Measurements from ENCODE around the gene TADA2B. TPM values are rescaled to one million over a fixed set of nuclear protein-coding genes. Genes with fewer than 3 reads are reported as not detected.

Gene TADA2B
- total and polyA plus RNA-seq, 2 donors (not counting 1 experiment from before 2014, with no cell fraction given): 13.6 to 38.5 TPM

DNA sequence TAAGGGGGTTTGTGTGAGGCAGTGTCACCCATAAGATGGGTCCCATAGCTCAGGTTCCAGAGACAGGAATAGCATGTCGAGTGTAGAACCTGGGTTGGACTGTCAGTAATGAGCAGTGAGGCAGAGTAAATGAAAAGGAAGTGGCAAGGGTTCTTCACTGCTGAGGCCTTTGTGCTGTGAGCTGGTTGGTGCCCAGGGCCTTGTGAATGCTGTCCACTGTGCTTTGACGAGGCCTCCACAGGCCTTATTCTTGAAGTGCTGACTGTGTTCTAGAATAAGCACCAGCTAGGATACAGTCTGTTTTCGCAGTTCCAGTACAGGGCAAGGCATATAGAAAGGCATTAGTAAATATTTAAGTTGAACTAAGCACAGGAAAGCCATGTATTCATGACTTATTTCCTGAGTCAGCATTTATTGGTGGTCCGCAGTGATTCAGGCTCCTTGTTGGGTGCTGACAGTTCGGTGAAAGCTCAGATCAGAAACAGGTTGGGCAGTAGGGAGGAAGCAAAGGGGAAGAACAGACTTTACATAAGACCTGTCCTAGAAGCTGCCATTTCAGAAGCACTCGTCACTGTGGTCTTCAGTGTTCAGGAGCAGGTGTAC lies 25.6 kb upstream of the TADA2B start:
- Histone ChIP-seq H3K79me2 (ENCODE audit: control insufficient read depth, insufficient read depth, low read length) (peaks cover 49% of the 10 kb centered on the region), H3K27me3 (replicated peaks in 1 of 4; ENCODE audit: control extremely low read depth in 1 of 4, control insufficient read depth in 3 of 4, insufficient read depth in 4 of 4, low read length in 3 of 4) (no peaks in the 10 kb centered on the region), H3K9me3 (ENCODE audit: control extremely low read depth in 1 of 3, control insufficient read depth in 2 of 3, insufficient read depth in 1 of 3, low read length in 2 of 3) (no peaks in the 10 kb centered on the region), H3K27ac (ENCODE audit: low read length in 2 of 2) (no peak overlapping the region), H3K36me3 (replicated peaks in 1 of 2; ENCODE audit: control extremely low read depth in 1 of 2, control insufficient read depth in 1 of 2, extremely low read depth in 1 of 2, insufficient read depth in 2 of 2, low read length in 1 of 2) (peaks cover 1 to 61% of the 10 kb centered on the region in 2 experiments), H3K9ac (ENCODE audit: low read length) (no peak overlapping the region), H2AFZ (ENCODE audit: insufficient read depth, low read depth, low read length, poor library complexity, severe bottlenecking) (no peak overlapping the region), H3K4me2 (replicated peaks; ENCODE audit: low read depth, low read length, poor library complexity, severe bottlenecking) (no peak overlapping the region), H3K4me3 (ENCODE audit: control extremely low read depth in 1 of 5, extremely low read depth in 1 of 5, insufficient read depth in 1 of 5, low read depth in 2 of 5, low read length in 4 of 5) (no peak overlapping the region), H3K4me1 (ENCODE audit: control insufficient read depth in 2 of 2, insufficient read depth in 2 of 2, low read length in 2 of 2) (peaks cover 13 to 18% of the 10 kb centered on the region in 2 donors), H4K20me1 (ENCODE audit: control insufficient read depth, insufficient read depth, low read length, poor library complexity, severe bottlenecking) (peaks cover 28% of the 10 kb centered on the region)
- no peak for DNase-seq
- CTCF ChIA-PET: interaction anchor here (1.3 to 2.1 kb wide), 2 partner anchors 13 to 53 kb away, joined by 3 to 6 read pairs; no protein-coding TSS in a partner anchor
- Mint-ChIP-seq H3K27ac (no peak overlapping the region), H3K9me3 (ENCODE audit: insufficient read depth) (peaks cover 2% of the 10 kb centered on the region), H3K4me3 (no peak overlapping the region), H3K4me1 (peaks cover 23% of the 10 kb centered on the region), H3K27me3 (no peaks in the 10 kb centered on the region)
- WGBS (ENCODE audit: insufficient coverage): 97% methylated on average over 6 of the region's 6 CpGs
- no peak for ATAC-seq (ENCODE audit: low read depth)
- POLR2A ChIA-PET: interaction anchor here (0.5 to 0.6 kb wide), 2 partner anchors 18 to 23 kb away, joined by 3 to 8 read pairs; no protein-coding TSS in a partner anchor
- TF ChIP-seq, protein P1, sequence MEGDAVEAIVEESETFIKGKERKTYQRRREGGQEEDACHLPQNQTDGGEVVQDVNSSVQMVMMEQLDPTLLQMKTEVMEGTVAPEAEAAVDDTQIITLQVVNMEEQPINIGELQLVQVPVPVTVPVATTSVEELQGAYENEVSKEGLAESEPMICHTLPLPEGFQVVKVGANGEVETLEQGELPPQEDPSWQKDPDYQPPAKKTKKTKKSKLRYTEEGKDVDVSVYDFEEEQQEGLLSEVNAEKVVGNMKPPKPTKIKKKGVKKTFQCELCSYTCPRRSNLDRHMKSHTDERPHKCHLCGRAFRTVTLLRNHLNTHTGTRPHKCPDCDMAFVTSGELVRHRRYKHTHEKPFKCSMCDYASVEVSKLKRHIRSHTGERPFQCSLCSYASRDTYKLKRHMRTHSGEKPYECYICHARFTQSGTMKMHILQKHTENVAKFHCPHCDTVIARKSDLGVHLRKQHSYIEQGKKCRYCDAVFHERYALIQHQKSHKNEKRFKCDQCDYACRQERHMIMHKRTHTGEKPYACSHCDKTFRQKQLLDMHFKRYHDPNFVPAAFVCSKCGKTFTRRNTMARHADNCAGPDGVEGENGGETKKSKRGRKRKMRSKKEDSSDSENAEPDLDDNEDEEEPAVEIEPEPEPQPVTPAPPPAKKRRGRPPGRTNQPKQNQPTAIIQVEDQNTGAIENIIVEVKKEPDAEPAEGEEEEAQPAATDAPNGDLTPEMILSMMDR (IDR thresholded peaks at IDR 0.05): no peak
- no peak for TF ChIP-seq EZH2 (IDR thresholded peaks at IDR 0.05; ENCODE audit: borderline replicate concordance, insufficient read depth, low read depth, low read length, poor library complexity, severe bottlenecking)
- intact Hi-C loops (cut with micrococcal nuclease): no loop called here

DNA sequence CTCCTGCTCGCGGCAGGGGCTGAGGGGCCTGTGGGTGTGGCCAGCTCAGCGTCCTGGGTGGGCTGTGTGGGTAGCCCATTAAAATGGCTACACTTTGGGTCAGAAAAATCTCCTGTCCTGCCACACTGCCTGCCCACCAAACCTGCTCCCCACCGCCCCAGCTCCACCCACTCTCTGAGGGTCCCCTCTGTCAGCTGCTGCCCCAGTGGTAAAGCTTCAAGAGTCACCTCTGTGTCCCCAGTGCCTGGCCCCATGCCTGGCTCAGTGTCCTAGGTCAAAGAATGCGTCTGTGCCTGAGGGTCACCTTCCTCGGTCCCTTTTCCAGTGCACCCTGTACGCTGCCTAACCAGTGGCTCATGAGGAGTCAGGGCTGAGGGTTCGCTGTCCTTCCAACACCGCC lies 24.9 kb upstream of the TADA2B start:
- no peaks in the 10 kb centered on the region for H3K27me3 ChIP-seq (replicated peaks in 1 of 4; ENCODE audit: control extremely low read depth in 1 of 4, control insufficient read depth in 3 of 4, insufficient read depth in 4 of 4, low read length in 3 of 4)
- H3K9ac ChIP-seq (ENCODE audit: low read length): no peak overlapping the region
- no peak overlapping the region for H3K27ac Mint-ChIP-seq
- DNase-seq (no peak), ATAC-seq (ENCODE audit: low read depth) (no peak)
- H3K9me3 ChIP-seq (ENCODE audit: control extremely low read depth in 1 of 3, control insufficient read depth in 2 of 3, insufficient read depth in 1 of 3, low read length in 2 of 3): no peaks in the 10 kb centered on the region
- no peak overlapping the region for H3K4me3 ChIP-seq (ENCODE audit: control extremely low read depth in 1 of 5, extremely low read depth in 1 of 5, insufficient read depth in 1 of 5, low read depth in 2 of 5, low read length in 4 of 5)
- H3K4me2 ChIP-seq (replicated peaks; ENCODE audit: low read depth, low read length, poor library complexity, severe bottlenecking): no peak overlapping the region
- peaks cover 19% of the 10 kb centered on the region for H3K4me1 Mint-ChIP-seq
- 95% methylated on average over 6 of the region's 9 CpGs for WGBS (ENCODE audit: insufficient coverage)
- no peak overlapping the region for H2AFZ ChIP-seq (ENCODE audit: insufficient read depth, low read depth, low read length, poor library complexity, severe bottlenecking)
- peaks cover 28% of the 10 kb centered on the region for H4K20me1 ChIP-seq (ENCODE audit: control insufficient read depth, insufficient read depth, low read length, poor library complexity, severe bottlenecking)
- intact Hi-C loops (cut with micrococcal nuclease): no loop called here
- ChIA-PET POLR2A (interaction anchor here (0.5 kb wide), 1 partner anchor 22 kb away, joined by 3 read pairs; no protein-coding TSS in a partner anchor), CTCF (interaction anchor here (1.3 to 2.1 kb wide), 2 partner anchors 12 to 52 kb away, joined by 3 to 6 read pairs; no protein-coding TSS in a partner anchor)
- peaks cover 2% of the 10 kb centered on the region for H3K9me3 Mint-ChIP-seq (ENCODE audit: insufficient read depth)
- no peaks in the 10 kb centered on the region for H3K27me3 Mint-ChIP-seq
- peaks cover 10 to 13% of the 10 kb centered on the region in 2 donors for H3K4me1 ChIP-seq (ENCODE audit: control insufficient read depth in 2 of 2, insufficient read depth in 2 of 2, low read length in 2 of 2)
- peaks cover 49% of the 10 kb centered on the region for H3K79me2 ChIP-seq (ENCODE audit: control insufficient read depth, insufficient read depth, low read length)
- no peak for TF ChIP-seq EZH2 (IDR thresholded peaks at IDR 0.05; ENCODE audit: borderline replicate concordance, insufficient read depth, low read depth, low read length, poor library complexity, severe bottlenecking)
- TF ChIP-seq, protein P1 (IDR thresholded peaks at IDR 0.05): no peak
- peaks cover 1 to 65% of the 10 kb centered on the region in 2 experiments for H3K36me3 ChIP-seq (replicated peaks in 1 of 2; ENCODE audit: control extremely low read depth in 1 of 2, control insufficient read depth in 1 of 2, extremely low read depth in 1 of 2, insufficient read depth in 2 of 2, low read length in 1 of 2)
- H3K4me3 Mint-ChIP-seq: no peak overlapping the region
- H3K27ac ChIP-seq (ENCODE audit: low read length in 2 of 2): no peak overlapping the region

All from B cell (primary cell).